HG03558 (cell line): Measurements from ENCODE around the gene USP31.

Experiments used
- ATAC-seq: cut with Tn5 transposase; IDR thresholded peaks from one replicate; pipeline ENCODE4 v1.9.1; 2021; ENCODE audit warnings: moderate number of reproducible peaks; ENCODE audit not compliant: unreplicated experiment; ENCODE audit errors: extremely low read depth

Gene USP31

GRCh38 chr16:23027386-23027785 is 121.9 kb downstream of the USP31 start:
- no peak for ATAC-seq

GRCh38 chr16:23026784-23027362 is 122.4 kb downstream of the USP31 start:
- ATAC-seq, result no peak

- ATAC-seq, result no peak
Measured at GRCh38 chr16:23025692-23026307, 123.5 kb downstream of the USP31 start.

- ATAC-seq, result no peak
Measured at GRCh38 chr16:23024044-23024443, 125.2 kb downstream of the USP31 start.

- ATAC-seq, result no peak
Measured at GRCh38 chr16:23020084-23020483, 129.2 kb downstream of the USP31 start.

- ATAC-seq, result no peak
Measured at GRCh38 chr16:23016368-23016767, 132.9 kb downstream of the USP31 start.

- no peak for ATAC-seq
Measured at GRCh38 chr16:23015580-23015979, 133.7 kb downstream of the USP31 start.

GRCh38 chr16:23014592-23014991 is 134.7 kb downstream of the USP31 start:
- ATAC-seq, result no peak
